K562 (cell line): ENCODE measurements around the gene UBE2E2. TPM values are rescaled to one million over a fixed set of nuclear protein-coding genes. Genes with fewer than 3 reads are reported as not detected.

Experiments
- ATAC-seq: fragments of 200-7000 bp; cut with Tn5 transposase; 3 replicates; pipeline ENCODE4 v1.9.1; 2020; ENCODE audit warnings: moderate library complexity
- BruUV-seq: library from RNA; stranded (reverse); fragments of 400-500 nt; replicated peaks from 2 replicates; lab custom pipeline; 2021; lab: Mats Ljungman, UMichigan
- CTCF ChIA-PET: fragments of 300-600 bp; formaldehyde crosslinking; extraction: SDS; loops from one replicate; lab custom pipeline; 2021; ENCODE audit warnings: low intra/inter-chr PET ratio; lab: Yijun Ruan, JAX
- POLR2A ChIA-PET: fragments of 300-600, 350-650 bp; sonication (Branson Sonifier 250); formaldehyde crosslinking; extraction: SDS; loops from one replicate; lab custom pipeline; 2021; ENCODE audit warnings: antibody characterized with exemption, inconsistent platforms; lab: Yijun Ruan, JAX
- DNase-seq, 4 experiments: peaks; one replicate each; pipeline versions ENCODE4 v3.0.0 to v3.0.0-alpha.2; 2011 to 2018; ENCODE audit warnings: low spot score in 3 of 4, mixed read lengths in 3 of 4; ENCODE audit errors: extremely low read depth in 1 of 4
- FAIRE-seq: peaks from 2 replicates; lab custom pipeline; 2011; peaks lifted over from hg19 to GRCh38; lab: Jason Lieb, UNC
- H2AFZ ChIP-seq: 2 replicates; pipeline ENCODE4 v1.6.0; 2011; ENCODE audit warnings: low read depth, low read length, control low read depth, inconsistent platforms
- H3K27ac ChIP-seq: fragments of 200-600 bp; 3 replicates; pipeline ENCODE4 v1.8.0; 2011; ENCODE audit warnings: low read depth, mild to moderate bottlenecking, control low read depth, inconsistent platforms, low read length, moderate library complexity, mixed read lengths; ENCODE audit errors: extremely low read depth
- H3K27me3 ChIP-seq, 2 experiments: fragments of 300-600 bp in 1 of 2; 2 replicates in 1 of 2; 3 replicates in 1 of 2; pipeline versions ENCODE4 v1.6.0 to v1.8.0; 2011; ENCODE audit warnings: inconsistent platforms in 2 of 2, low read length in 2 of 2, mild to moderate bottlenecking in 1 of 2, mixed read lengths in 1 of 2, moderate library complexity in 1 of 2; ENCODE audit not compliant: control insufficient read depth in 2 of 2, insufficient read depth in 2 of 2
- H3K36me3 ChIP-seq: fragments of 300-600 bp; 3 replicates; pipeline ENCODE4 v1.8.0; 2011; ENCODE audit warnings: mild to moderate bottlenecking, low read length, inconsistent platforms; ENCODE audit not compliant: control insufficient read depth, insufficient read depth
- H3K4me1 ChIP-seq, 2 experiments: fragments of 200-600 bp in 1 of 2; replicated peaks in 1 of 2; 2 replicates in 1 of 2; 3 replicates in 1 of 2; pipeline versions ENCODE4 v1.5.1 to v1.8.0; 2011; ENCODE audit warnings: inconsistent platforms in 2 of 2, low read length in 2 of 2, mild to moderate bottlenecking in 1 of 2, mixed read lengths in 1 of 2, moderate library complexity in 1 of 2; ENCODE audit not compliant: control insufficient read depth in 2 of 2, insufficient read depth in 2 of 2
- H3K4me2 ChIP-seq: 2 replicates; pipeline ENCODE4 v1.6.1; 2011; ENCODE audit warnings: low read length, control low read depth, inconsistent platforms, mixed read lengths; ENCODE audit not compliant: insufficient read depth
- H3K4me3 ChIP-seq: fragments of 200-600 bp; sonication (generic), shearing (Covaris generic); 2 replicates; pipeline ENCODE4 v1.5.1; 2016; ENCODE audit warnings: control low read depth, inconsistent platforms
- H3K79me2 ChIP-seq: fragments of 200-600 bp; 3 replicates; pipeline ENCODE4 v1.8.0; 2011; ENCODE audit warnings: low read length, inconsistent platforms; ENCODE audit not compliant: control insufficient read depth, insufficient read depth
- H3K9ac ChIP-seq, 2 experiments: 2 replicates each; pipeline versions ENCODE4 v1.6.0 to v1.6.1; 2011; ENCODE audit warnings: low read depth in 2 of 2, low read length in 2 of 2, control low read depth in 1 of 2, inconsistent platforms in 1 of 2, mild to moderate bottlenecking in 1 of 2, mixed read lengths in 1 of 2; ENCODE audit not compliant: insufficient read depth in 1 of 2
- H3K9me1 ChIP-seq: one replicate; pipeline ENCODE4 v1.6.0; 2011; ENCODE audit warnings: inconsistent platforms, mild to moderate bottlenecking, low read length, moderate library complexity; ENCODE audit not compliant: control insufficient read depth, insufficient read depth
- H3K9me3 ChIP-seq: replicated peaks from 2 replicates; pipeline ENCODE4 v1.5.1; 2011; ENCODE audit warnings: low read depth, low read length, inconsistent platforms; ENCODE audit not compliant: control insufficient read depth, insufficient read depth
- H4K20me1 ChIP-seq: replicated peaks from 2 replicates; pipeline ENCODE4 v1.6.1; 2011; ENCODE audit warnings: low read length, inconsistent platforms, mixed read lengths; ENCODE audit not compliant: control insufficient read depth, insufficient read depth
- EGR1 ChIP-seq: fragments of 450-650 bp; conservative IDR thresholded peaks from 2 replicates; pipeline ENCODE4 v1.6.1; 2017; ENCODE audit warnings: mild to moderate bottlenecking
- EZH2 ChIP-seq: IDR thresholded peaks from 2 replicates; pipeline ENCODE4 v1.6.1; 2012; ENCODE audit warnings: low read depth, mild to moderate bottlenecking, inconsistent platforms, low read length, borderline replicate concordance
- HDGF ChIP-seq: fragments of 450-650 bp; IDR thresholded peaks from 2 replicates; pipeline ENCODE4 v1.6.1; 2016
- ILF3 ChIP-seq: fragments of 450-650 bp; IDR thresholded peaks from 2 replicates; pipeline ENCODE4 v1.6.1; 2018; ENCODE audit warnings: antibody characterized with exemption, mild to moderate bottlenecking, moderate library complexity, borderline replicate concordance
- MTF1 ChIP-seq: fragments of 250-450 bp; sonication (Bioruptor Pico); IDR thresholded peaks from 2 replicates; pipeline ENCODE4 v1.9.0; 2021; ENCODE audit warnings: moderate library complexity, mild to moderate bottlenecking, inconsistent platforms, borderline replicate concordance
- NCOR1 ChIP-seq: fragments of 450-650 bp; IDR thresholded peaks from 2 replicates; pipeline ENCODE4 v1.6.1; 2016; ENCODE audit warnings: mild to moderate bottlenecking, moderate library complexity
- RBM17 ChIP-seq: fragments of 200-400 bp; formaldehyde crosslinking; IDR thresholded peaks from 2 replicates; pipeline ENCODE4 v1.6.1; 2017; ENCODE audit warnings: low read depth, mild to moderate bottlenecking, low read length, borderline replicate concordance
- ZFP30 ChIP-seq: fragments of 250-450 bp; sonication (Bioruptor Pico); IDR thresholded peaks from 2 replicates; pipeline ENCODE4 v1.8.0; 2022; ENCODE audit warnings: moderate library complexity, mild to moderate bottlenecking, inconsistent platforms, borderline replicate concordance
- ZFX ChIP-seq: sonication (generic); formaldehyde crosslinking; IDR thresholded peaks from 2 replicates; pipeline ENCODE4 v1.8.0; 2022; ENCODE audit warnings: mild to moderate bottlenecking, missing genetic modification reagents, moderate library complexity
- WGBS: fragments of 100-300 bp; shearing (Covaris generic); methylation state at CpG from one replicate; pipeline ENCODE4 v1.1.6; 2016; ENCODE audit warnings: low coverage, mixed read lengths; ENCODE audit not compliant: insufficient coverage; ENCODE audit errors: missing lambda C conversion rate; 5-methylcytosine and 5-hydroxymethylcytosine counted together
- in situ Hi-C: fragments of 300-500 bp; cut with MboI; formaldehyde crosslinking; loops from 4 replicates; pipeline ENCODE4 v1.15.0; 2018; ENCODE audit warnings: inconsistent platforms, mixed read lengths
- intact Hi-C: fragments of 100-400 bp; cut with micrococcal nuclease; formaldehyde crosslinking; loops from 2 replicates; pipeline ENCODE4 v1.14.2; 2022
- polyA plus RNA-seq, 8 experiments: library from polyadenylated mRNA; depleted of rRNA in 4 of 8; stranded (reverse) in 5 of 8; unstranded in 3 of 8; fragments of >200 nt; fragmentation: Nextera tagmentation in 2 of 8; fragmentation: Illumina TruSeq in 1 of 8; extraction: Ambion mirVana in 2 of 8; extraction: Trizol in 1 of 8; gene quantifications; 2 replicates each; pipeline versions ENCODE4 v1.2.1 to v1.2.3, GENCODE V29; 2011 to 2014; ENCODE audit warnings: inconsistent platforms in 1 of 8, missing spikeins in 1 of 8
- total RNA-seq, 7 experiments: library from RNA; depleted of rRNA in 6 of 7; stranded (reverse); fragments of >200 nt in 6 of 7; fragmentation: Illumina TruSeq in 2 of 7; extraction: Trizol in 2 of 7; gene quantifications; 2 replicates each; pipeline versions ENCODE4 v1.2.1 to v1.2.3, GENCODE V29; 2011 to 2021; ENCODE audit warnings: low replicate concordance in 1 of 7
- TF ChIP-seq, protein P1 (sequence below): fragments of 450-650 bp; IDR thresholded peaks from 2 replicates; pipeline ENCODE4 v1.6.1; 2017; ENCODE audit warnings: mild to moderate bottlenecking, moderate library complexity
- TF ChIP-seq, protein P2 (sequence below): sonication (generic); formaldehyde crosslinking; IDR thresholded peaks from 2 replicates; pipeline ENCODE4 v1.8.0; 2023; ENCODE audit warnings: missing genetic modification reagents, mild to moderate bottlenecking, borderline replicate concordance
- TF ChIP-seq, protein P3 (sequence below): fragments of 450-650 bp; formaldehyde crosslinking; IDR thresholded peaks from 2 replicates; pipeline ENCODE4 v1.4.0; 2020; ENCODE audit warnings: mild to moderate bottlenecking, moderate library complexity

Gene UBE2E2
- total and polyA plus RNA-seq, 9 of the 15 experiments (the other 6 are each of a cell fraction or from before 2014, with no cell fraction given), result 0.22 to 5.1 (median 1.9) TPM

DNA sequence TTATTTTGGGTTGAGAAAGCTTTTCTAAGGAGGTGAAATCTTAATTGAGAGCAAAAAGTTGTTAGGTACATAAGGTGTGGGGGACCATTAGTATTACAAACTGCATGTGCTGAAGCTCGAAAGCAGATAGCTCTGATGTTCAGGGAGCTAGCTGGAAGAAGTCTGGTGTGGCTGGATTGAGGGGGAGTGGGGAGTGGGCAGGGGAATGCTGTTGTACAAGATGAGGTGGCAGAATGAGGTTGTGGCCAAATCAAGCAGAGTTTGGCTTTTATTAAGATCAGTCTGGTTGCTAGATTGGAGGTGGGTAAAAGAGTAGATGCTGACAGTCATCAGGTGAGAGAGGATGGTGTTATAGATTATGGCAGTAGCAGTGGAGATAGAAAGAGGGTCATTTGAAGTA is 32.1 kb downstream of the UBE2E2 start (continued):
- TF ChIP-seq RBM17 (no peak), ILF3 (no peak), EGR1 (no peak)
- TF ChIP-seq, protein P1, sequence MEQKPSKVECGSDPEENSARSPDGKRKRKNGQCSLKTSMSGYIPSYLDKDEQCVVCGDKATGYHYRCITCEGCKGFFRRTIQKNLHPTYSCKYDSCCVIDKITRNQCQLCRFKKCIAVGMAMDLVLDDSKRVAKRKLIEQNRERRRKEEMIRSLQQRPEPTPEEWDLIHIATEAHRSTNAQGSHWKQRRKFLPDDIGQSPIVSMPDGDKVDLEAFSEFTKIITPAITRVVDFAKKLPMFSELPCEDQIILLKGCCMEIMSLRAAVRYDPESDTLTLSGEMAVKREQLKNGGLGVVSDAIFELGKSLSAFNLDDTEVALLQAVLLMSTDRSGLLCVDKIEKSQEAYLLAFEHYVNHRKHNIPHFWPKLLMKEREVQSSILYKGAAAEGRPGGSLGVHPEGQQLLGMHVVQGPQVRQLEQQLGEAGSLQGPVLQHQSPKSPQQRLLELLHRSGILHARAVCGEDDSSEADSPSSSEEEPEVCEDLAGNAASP, result no peak

DNA sequence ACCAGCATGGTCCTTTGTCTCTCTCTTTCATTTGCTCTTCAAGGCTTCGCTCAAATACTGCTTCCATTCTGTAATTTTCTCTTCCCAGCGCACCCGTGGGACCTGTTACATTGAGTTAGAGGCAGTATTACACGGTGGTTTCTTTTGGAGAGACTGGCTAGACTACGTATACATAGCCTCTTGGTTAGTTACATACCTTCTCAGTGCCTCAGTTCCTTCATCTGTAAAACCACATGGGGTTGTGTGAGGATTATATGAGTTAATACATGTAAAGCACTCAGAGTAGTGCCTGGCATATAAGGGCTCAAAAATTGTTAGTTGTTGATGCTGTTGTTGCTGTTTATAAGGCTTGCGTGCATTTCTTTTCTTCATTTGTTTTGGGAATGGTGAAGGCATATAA is 33.8 kb downstream of the UBE2E2 start:
- H3K4me3 ChIP-seq, result no peak overlapping the region
- CTCF ChIA-PET, result no interaction called here

More for the DNA sequence above, 33.8 kb downstream of the UBE2E2 start:
- Histone ChIP-seq H3K4me2 (no peak overlapping the region), H2AFZ (no peak overlapping the region), H3K79me2 (no peaks in the 10 kb centered on the region), H3K27me3 (no peaks in the 10 kb centered on the region), H3K27ac (no peak overlapping the region), H3K36me3 (no peaks in the 10 kb centered on the region), H3K9me3 (no peaks in the 10 kb centered on the region), H3K4me1 (no peaks in the 10 kb centered on the region), H3K9ac (no peak overlapping the region), H3K9me1 (no peaks in the 10 kb centered on the region), H4K20me1 (no peaks in the 10 kb centered on the region)
- no peak for TF ChIP-seq ZFX (CRISPR knock-in tag)
- TF ChIP-seq ZFP30, result no peak
- no peak for TF ChIP-seq MTF1 (CRISPR knock-in tag)
- TF ChIP-seq, protein P2, sequence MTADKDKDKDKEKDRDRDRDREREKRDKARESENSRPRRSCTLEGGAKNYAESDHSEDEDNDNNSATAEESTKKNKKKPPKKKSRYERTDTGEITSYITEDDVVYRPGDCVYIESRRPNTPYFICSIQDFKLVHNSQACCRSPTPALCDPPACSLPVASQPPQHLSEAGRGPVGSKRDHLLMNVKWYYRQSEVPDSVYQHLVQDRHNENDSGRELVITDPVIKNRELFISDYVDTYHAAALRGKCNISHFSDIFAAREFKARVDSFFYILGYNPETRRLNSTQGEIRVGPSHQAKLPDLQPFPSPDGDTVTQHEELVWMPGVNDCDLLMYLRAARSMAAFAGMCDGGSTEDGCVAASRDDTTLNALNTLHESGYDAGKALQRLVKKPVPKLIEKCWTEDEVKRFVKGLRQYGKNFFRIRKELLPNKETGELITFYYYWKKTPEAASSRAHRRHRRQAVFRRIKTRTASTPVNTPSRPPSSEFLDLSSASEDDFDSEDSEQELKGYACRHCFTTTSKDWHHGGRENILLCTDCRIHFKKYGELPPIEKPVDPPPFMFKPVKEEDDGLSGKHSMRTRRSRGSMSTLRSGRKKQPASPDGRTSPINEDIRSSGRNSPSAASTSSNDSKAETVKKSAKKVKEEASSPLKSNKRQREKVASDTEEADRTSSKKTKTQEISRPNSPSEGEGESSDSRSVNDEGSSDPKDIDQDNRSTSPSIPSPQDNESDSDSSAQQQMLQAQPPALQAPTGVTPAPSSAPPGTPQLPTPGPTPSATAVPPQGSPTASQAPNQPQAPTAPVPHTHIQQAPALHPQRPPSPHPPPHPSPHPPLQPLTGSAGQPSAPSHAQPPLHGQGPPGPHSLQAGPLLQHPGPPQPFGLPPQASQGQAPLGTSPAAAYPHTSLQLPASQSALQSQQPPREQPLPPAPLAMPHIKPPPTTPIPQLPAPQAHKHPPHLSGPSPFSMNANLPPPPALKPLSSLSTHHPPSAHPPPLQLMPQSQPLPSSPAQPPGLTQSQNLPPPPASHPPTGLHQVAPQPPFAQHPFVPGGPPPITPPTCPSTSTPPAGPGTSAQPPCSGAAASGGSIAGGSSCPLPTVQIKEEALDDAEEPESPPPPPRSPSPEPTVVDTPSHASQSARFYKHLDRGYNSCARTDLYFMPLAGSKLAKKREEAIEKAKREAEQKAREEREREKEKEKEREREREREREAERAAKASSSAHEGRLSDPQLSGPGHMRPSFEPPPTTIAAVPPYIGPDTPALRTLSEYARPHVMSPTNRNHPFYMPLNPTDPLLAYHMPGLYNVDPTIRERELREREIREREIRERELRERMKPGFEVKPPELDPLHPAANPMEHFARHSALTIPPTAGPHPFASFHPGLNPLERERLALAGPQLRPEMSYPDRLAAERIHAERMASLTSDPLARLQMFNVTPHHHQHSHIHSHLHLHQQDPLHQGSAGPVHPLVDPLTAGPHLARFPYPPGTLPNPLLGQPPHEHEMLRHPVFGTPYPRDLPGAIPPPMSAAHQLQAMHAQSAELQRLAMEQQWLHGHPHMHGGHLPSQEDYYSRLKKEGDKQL (CRISPR knock-in tag), result no peak
- TF ChIP-seq EZH2, result no peak
- no peak for TF ChIP-seq NCOR1
- no peak for TF ChIP-seq HDGF
- TF ChIP-seq, protein P3, sequence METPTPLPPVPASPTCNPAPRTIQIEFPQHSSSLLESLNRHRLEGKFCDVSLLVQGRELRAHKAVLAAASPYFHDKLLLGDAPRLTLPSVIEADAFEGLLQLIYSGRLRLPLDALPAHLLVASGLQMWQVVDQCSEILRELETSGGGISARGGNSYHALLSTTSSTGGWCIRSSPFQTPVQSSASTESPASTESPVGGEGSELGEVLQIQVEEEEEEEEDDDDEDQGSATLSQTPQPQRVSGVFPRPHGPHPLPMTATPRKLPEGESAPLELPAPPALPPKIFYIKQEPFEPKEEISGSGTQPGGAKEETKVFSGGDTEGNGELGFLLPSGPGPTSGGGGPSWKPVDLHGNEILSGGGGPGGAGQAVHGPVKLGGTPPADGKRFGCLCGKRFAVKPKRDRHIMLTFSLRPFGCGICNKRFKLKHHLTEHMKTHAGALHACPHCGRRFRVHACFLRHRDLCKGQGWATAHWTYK (CRISPR knock-in tag), result no peak
- POLR2A ChIA-PET, result no interaction called here
- FAIRE-seq (no peak), DNase-seq (no peak), ATAC-seq (no peak)
- no TSS peak for BruUV-seq
- WGBS, result 2% methylated on average over 6 of the region's 6 CpGs
- in situ Hi-C loops, result no loop called here
- intact Hi-C loops, result no loop called here
